GM20000 (cell line): ENCODE data around the gene PRKD1.

Experiments used
- DNase-seq: peaks from one replicate; pipeline ENCODE4 v3.0.0; 2012; ENCODE audit warnings: low spot score
- CTCF ChIP-seq: IDR thresholded peaks from 2 replicates; pipeline ENCODE4 v1.5.1; 2012; ENCODE audit warnings: mild to moderate bottlenecking, control low read depth; ENCODE audit errors: extremely low read depth, missing control alignments

The PRKD1 gene

GRCh38 chr14:29672831-29673230 is 254.8 kb downstream of the PRKD1 start:
- TF ChIP-seq CTCF = no peak
- DNase-seq = no peak

- DNase-seq = no peak
- no peak for TF ChIP-seq CTCF
Observed at GRCh38 chr14:29671034-29671433, 256.6 kb downstream of the PRKD1 start.

GRCh38 chr14:29668201-29668600 is 259.4 kb downstream of the PRKD1 start:
- DNase-seq = no peak
- TF ChIP-seq CTCF = no peak

GRCh38 chr14:29664515-29664914 is 263.1 kb downstream of the PRKD1 start:
- TF ChIP-seq CTCF = no peak

GRCh38 chr14:29663281-29663801 is 264.3 kb downstream of the PRKD1 start:
- no peak for TF ChIP-seq CTCF
- DNase-seq = no peak

More at GRCh38 chr14:29664515-29664914, 263.1 kb downstream of the PRKD1 start:
- no peak for DNase-seq

- no peak for DNase-seq
- no peak for TF ChIP-seq CTCF
Observed at GRCh38 chr14:29654901-29655550, 272.6 kb downstream of the PRKD1 start.

- DNase-seq = no peak
- no peak for TF ChIP-seq CTCF
Observed at GRCh38 chr14:29653303-29653702, 274.3 kb downstream of the PRKD1 start.
